PC-3 (cell line): ENCODE data around the gene C7orf57. TPM values are rescaled to one million over a fixed set of nuclear protein-coding genes. Genes with fewer than 3 reads are reported as not detected.

Source experiments
- ATAC-seq: fragments of 200-7000 bp; cut with Tn5 transposase; 2 replicates; pipeline ENCODE4 v1.9.1; 2020; ENCODE audit warnings: mild to moderate bottlenecking, moderate library complexity
- BruUV-seq: library from RNA; stranded (reverse); fragments of 400-500 nt; replicated peaks from 2 replicates; lab custom pipeline; 2021; lab: Mats Ljungman, UMichigan
- CTCF ChIA-PET: fragments of 300-600 bp; sonication (Branson Sonifier 250); formaldehyde crosslinking; loops from one replicate; lab custom pipeline; 2022; ENCODE audit warnings: antibody characterized with exemption; lab: Charles Lee
- POLR2A ChIA-PET: fragments of 300-600 bp; sonication (Branson Sonifier 250); formaldehyde crosslinking; loops from one replicate; lab custom pipeline; 2022; ENCODE audit warnings: antibody characterized with exemption; ENCODE audit not compliant: unreplicated experiment; lab: Charles Lee
- DNase-seq: peaks from one replicate; pipeline ENCODE4 v3.0.0-alpha.2; 2015
- H2AFZ ChIP-seq: fragments of 300-600 bp; sonication (generic); 2 replicates; pipeline ENCODE4 v1.6.0; 2016; ENCODE audit warnings: antibody characterized with exemption, low read length
- H3F3A ChIP-seq: fragments of 300-600 bp; sonication (generic); one replicate; pipeline ENCODE4 v1.6.0; 2017; ENCODE audit warnings: antibody characterized with exemption, low read length, control low read depth, mild to moderate bottlenecking; ENCODE audit not compliant: unreplicated experiment
- H3K27ac ChIP-seq: fragments of 300-600 bp; sonication (generic); 2 replicates; pipeline ENCODE4 v1.5.1; 2016; ENCODE audit warnings: mild to moderate bottlenecking, low read length
- H3K27me3 ChIP-seq: fragments of 300-600 bp; sonication (generic); 2 replicates; pipeline ENCODE4 v1.6.1; 2016; ENCODE audit warnings: low read length, mixed read lengths
- H3K36me3 ChIP-seq: fragments of 300-600 bp; sonication (generic); 2 replicates; pipeline ENCODE4 v1.6.1; 2016; ENCODE audit warnings: low read depth, mixed run types, low read length, mixed read lengths
- H3K4me1 ChIP-seq: fragments of 300-600 bp; sonication (generic); 2 replicates; pipeline ENCODE4 v1.5.1; 2016; ENCODE audit warnings: low read length; ENCODE audit not compliant: insufficient read depth
- H3K4me2 ChIP-seq: fragments of 300-600 bp; sonication (generic); 2 replicates; pipeline ENCODE4 v1.6.0; 2016; ENCODE audit warnings: low read length
- H3K4me3 ChIP-seq: fragments of 300-600 bp; sonication (generic); 2 replicates; pipeline ENCODE4 v1.5.1; 2016; ENCODE audit warnings: mild to moderate bottlenecking, low read length, mixed read lengths
- H3K79me2 ChIP-seq: fragments of 300-600 bp; sonication (generic); 2 replicates; pipeline ENCODE4 v1.6.1; 2017; ENCODE audit warnings: low read length, mixed read lengths
- H3K9ac ChIP-seq: fragments of 300-600 bp; sonication (generic); 2 replicates; pipeline ENCODE4 v1.6.0; 2016; ENCODE audit warnings: mild to moderate bottlenecking, low read length
- H3K9me2 ChIP-seq: fragments of 300-600 bp; sonication (generic); replicated peaks from 2 replicates; pipeline ENCODE4 v1.6.1; 2016; ENCODE audit warnings: mixed run types, low read length, mixed read lengths
- H3K9me3 ChIP-seq: fragments of 300-600 bp; sonication (generic); 2 replicates; pipeline ENCODE4 v1.6.1; 2016; ENCODE audit warnings: low read length, mixed read lengths
- H4K20me1 ChIP-seq: fragments of 300-600 bp; sonication (generic); 2 replicates; pipeline ENCODE4 v1.6.1; 2016; ENCODE audit warnings: low read length, mixed read lengths
- CTCF ChIP-seq: fragments of 300-600 bp; sonication (generic); conservative IDR thresholded peaks from 2 replicates; pipeline ENCODE4 v1.5.1; 2017; ENCODE audit warnings: antibody characterized with exemption, low read depth, mild to moderate bottlenecking, low read length
- EZH2 ChIP-seq: fragments of 300-600 bp; sonication (generic); IDR thresholded peaks from one replicate; pipeline ENCODE4 v1.6.1; 2017; ENCODE audit warnings: antibody characterized with exemption, mild to moderate bottlenecking, low read length; ENCODE audit not compliant: unreplicated experiment
- EZH2phosphoT487 ChIP-seq: fragments of 300-600 bp; sonication (generic); IDR thresholded peaks from 2 replicates; pipeline ENCODE4 v1.6.1; 2018; ENCODE audit warnings: mild to moderate bottlenecking, antibody characterized with exemption, low read length, borderline replicate concordance
- intact Hi-C: fragments of 100-400 bp; cut with micrococcal nuclease; formaldehyde crosslinking; loops from 2 replicates; pipeline ENCODE4 v1.9.0; 2023
- total RNA-seq: library from RNA; depleted of rRNA; stranded (reverse); fragments of >200 nt; gene quantifications from 2 replicates; pipeline ENCODE4 v1.2.3, GENCODE V29; 2014

C7orf57 gene
- total RNA-seq, 1 experiment from 2014 or later = 0.15 TPM

GRCh38 chr7:47990592-47990991 lies 44.8 kb upstream of the C7orf57 start:
- no TSS peak for BruUV-seq
- CTCF ChIA-PET = no interaction called here
- no peak overlapping the region for H3K9ac ChIP-seq
- H3K36me3 ChIP-seq = no peaks in the 10 kb centered on the region
- TF ChIP-seq CTCF (no peak), EZH2 (no peak)
- no peaks in the 10 kb centered on the region for H4K20me1 ChIP-seq
- no peak overlapping the region for H3K4me3 ChIP-seq
- no peaks in the 10 kb centered on the region for H3K4me1 ChIP-seq
- intact Hi-C loops = no loop called here
- no peak overlapping the region for H3K4me2 ChIP-seq
- ATAC-seq (no peak), DNase-seq (no peak)
- H3K9me3 ChIP-seq = no peaks in the 10 kb centered on the region
- H3K9me2 ChIP-seq = no peaks in the 10 kb centered on the region
- POLR2A ChIA-PET = no interaction called here
- no peak overlapping the region for H2AFZ ChIP-seq
- H3K27me3 ChIP-seq = no peaks in the 10 kb centered on the region
- H3K27ac ChIP-seq = no peak overlapping the region
- H3K79me2 ChIP-seq = no peaks in the 10 kb centered on the region
- no peaks in the 10 kb centered on the region for H3F3A ChIP-seq

- ChIA-PET CTCF (no interaction called here), POLR2A (no interaction called here)
- H3K4me2 ChIP-seq = no peak overlapping the region
- no peaks in the 10 kb centered on the region for H3K9me3 ChIP-seq
- H2AFZ ChIP-seq = no peak overlapping the region
- TF ChIP-seq EZH2 (no peak), CTCF (no peak), EZH2phosphoT487 (no peak)
- BruUV-seq = no TSS peak
- ATAC-seq (no peak), DNase-seq (no peak)
- no peaks in the 10 kb centered on the region for H3K79me2 ChIP-seq
- intact Hi-C loops = loop anchor here (1.0 kb wide), 1 partner anchor 119 kb away; no protein-coding TSS in a partner anchor
- no peaks in the 10 kb centered on the region for H3K4me1 ChIP-seq
- no peak overlapping the region for H3K27ac ChIP-seq
- H3K9ac ChIP-seq = no peak overlapping the region
- no peaks in the 10 kb centered on the region for H4K20me1 ChIP-seq
- no peaks in the 10 kb centered on the region for H3K9me2 ChIP-seq
- H3K4me3 ChIP-seq = no peak overlapping the region
- H3K27me3 ChIP-seq = no peaks in the 10 kb centered on the region
- H3K36me3 ChIP-seq = no peaks in the 10 kb centered on the region
- no peaks in the 10 kb centered on the region for H3F3A ChIP-seq
Measured at GRCh38 chr7:47991270-47991669, 44.1 kb upstream of the C7orf57 start.

GRCh38 chr7:47991741-47992311 lies 43.5 kb upstream of the C7orf57 start:
- Histone ChIP-seq H3K79me2 (no peaks in the 10 kb centered on the region), H3F3A (no peaks in the 10 kb centered on the region), H4K20me1 (no peaks in the 10 kb centered on the region), H3K4me1 (no peaks in the 10 kb centered on the region), H3K27me3 (no peaks in the 10 kb centered on the region), H3K9ac (no peak overlapping the region), H3K9me2 (no peaks in the 10 kb centered on the region), H3K4me2 (no peak overlapping the region), H3K36me3 (no peaks in the 10 kb centered on the region), H2AFZ (no peak overlapping the region), H3K4me3 (no peak overlapping the region), H3K9me3 (no peaks in the 10 kb centered on the region), H3K27ac (no peak overlapping the region)
- POLR2A ChIA-PET = no interaction called here
- DNase-seq (peak; percentile 32), ATAC-seq (peak; percentile 79; the same call in 1 of the 2 replicates)
- intact Hi-C loops = loop anchor here (1.0 kb wide), 1 partner anchor 118 kb away; no protein-coding TSS in a partner anchor
- TF ChIP-seq EZH2phosphoT487 = no peak
- peak; percentile 49; the same call in 1 of the 2 replicates for TF ChIP-seq CTCF
- CTCF ChIA-PET = interaction anchor here (0.6 kb wide), 1 partner anchor 41 kb away, joined by 3 read pairs; no protein-coding TSS in a partner anchor
- no TSS peak for BruUV-seq
